ENCODE data around the gene KPNA4. TPM values are rescaled to one million over a fixed set of nuclear protein-coding genes. Genes with fewer than 3 reads are reported as not detected.
"Not testable (repeated sequence)": the region's sequence is repeated elsewhere in the genome, so short reads cannot be mapped to it uniquely, and the experiment has no call there.

Gene KPNA4
- total RNA-seq, 2 experiments from 2014 or later, result 44.9 to 48.4 TPM

GRCh38 chr3:160587105-160587504 is 21.7 kb upstream of the KPNA4 start:
- Mint-ChIP-seq H3K27ac (no peak overlapping the region), H3K27me3 (peaks cover 24% of the 10 kb centered on the region), H3K4me1 (ENCODE audit: low read depth) (no peaks in the 10 kb centered on the region), H3K36me3 (no peaks in the 10 kb centered on the region), H3K9me3 (no peaks in the 10 kb centered on the region), H3K4me3 (no peak overlapping the region)
- intact Hi-C loops (cut with micrococcal nuclease), result no loop called here
- DNase-seq, result no peak
- ChIA-PET POLR2A (no interaction called here), CTCF (no interaction called here)

- Mint-ChIP-seq H3K4me1 (ENCODE audit: low read depth) (no peaks in the 10 kb centered on the region), H3K27me3 (peaks cover 26% of the 10 kb centered on the region), H3K9me3 (peaks cover 4% of the 10 kb centered on the region), H3K27ac (no peak overlapping the region), H3K4me3 (no peak overlapping the region), H3K36me3 (peaks cover 3% of the 10 kb centered on the region)
- POLR2A ChIA-PET, result no interaction called here
- CTCF ChIA-PET, result no interaction called here
- no peak for DNase-seq
- intact Hi-C loops (cut with micrococcal nuclease), result no loop called here
Measured at GRCh38 chr3:160586679-160587078, 21.3 kb upstream of the KPNA4 start.

DNA sequence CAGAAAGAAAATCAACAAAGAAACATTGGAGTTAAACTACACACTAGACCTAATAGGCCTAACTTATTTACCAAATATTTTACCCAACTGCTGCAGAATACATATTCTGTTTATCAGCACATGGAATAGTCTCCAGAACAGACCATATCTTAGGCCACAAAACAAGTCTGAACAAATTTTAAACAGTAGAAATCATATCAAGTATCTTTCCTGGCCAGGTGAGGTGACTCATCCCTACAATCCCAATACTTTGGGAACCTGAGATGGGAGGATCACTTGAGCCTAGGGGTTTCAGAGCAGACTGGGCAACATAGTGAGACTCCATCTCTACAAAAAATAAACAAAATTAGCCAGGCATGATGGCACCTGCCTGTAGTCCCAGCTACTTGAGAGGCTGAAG is 18.1 kb upstream of the KPNA4 start:
- Mint-ChIP-seq H3K9me3 (peaks cover 13% of the 10 kb centered on the region), H3K4me1 (ENCODE audit: low read depth) (no peaks in the 10 kb centered on the region), H3K36me3 (peaks cover 8% of the 10 kb centered on the region), H3K27me3 (peaks cover 32% of the 10 kb centered on the region), H3K27ac (no peak overlapping the region), H3K4me3 (no peak overlapping the region)
- POLR2A ChIA-PET, result no interaction called here
- intact Hi-C loops (cut with micrococcal nuclease), result no loop called here
- CTCF ChIA-PET, result no interaction called here
- DNase-seq, result no peak

- CTCF ChIA-PET, result no interaction called here
- POLR2A ChIA-PET, result no interaction called here
- no peaks in the 10 kb centered on the region for H3K4me1 Mint-ChIP-seq (ENCODE audit: low read depth)
- H3K36me3 Mint-ChIP-seq, result peaks cover 8% of the 10 kb centered on the region
- no peak for DNase-seq
- no peak overlapping the region for H3K4me3 Mint-ChIP-seq
- peaks cover 13% of the 10 kb centered on the region for H3K9me3 Mint-ChIP-seq
- no peak overlapping the region for H3K27ac Mint-ChIP-seq
- intact Hi-C loops (cut with micrococcal nuclease), result no loop called here
- H3K27me3 Mint-ChIP-seq, result peaks cover 27% of the 10 kb centered on the region
Measured at GRCh38 chr3:160580938-160581337, 15.6 kb upstream of the KPNA4 start.

DNA sequence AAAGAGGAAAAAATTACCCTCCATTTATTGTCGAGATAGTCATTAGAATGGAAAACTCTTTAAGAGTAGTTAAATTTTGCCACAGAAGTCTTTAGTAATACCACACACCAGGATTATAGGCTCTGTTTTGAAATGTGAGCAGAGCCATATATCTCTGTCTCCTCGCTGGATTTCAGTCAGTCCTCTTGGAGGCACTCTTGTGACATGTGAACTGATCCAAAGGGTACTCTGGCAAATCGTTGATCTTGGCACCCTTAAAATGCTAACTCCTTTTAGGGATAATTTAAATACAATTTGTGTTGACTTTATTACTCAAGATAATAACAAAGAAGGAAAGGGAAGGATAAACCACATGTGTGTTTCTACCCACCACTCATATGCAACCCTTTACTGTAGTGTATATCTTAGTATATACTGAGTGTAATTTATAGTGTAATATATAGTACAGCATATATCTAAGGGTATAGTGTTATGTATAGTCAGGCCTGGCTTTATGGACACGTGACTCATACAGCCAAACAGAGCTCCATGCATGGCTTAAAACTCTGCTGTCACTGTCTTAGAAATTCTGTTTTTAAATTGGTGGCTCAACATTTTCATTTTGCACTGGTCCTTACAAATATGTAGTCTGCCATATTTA is 12.3 kb upstream of the KPNA4 start:
- no peaks in the 10 kb centered on the region for H3K4me1 Mint-ChIP-seq (ENCODE audit: low read depth)
- intact Hi-C loops (cut with micrococcal nuclease), result no loop called here
- H3K4me3 Mint-ChIP-seq, result no peak overlapping the region
- ChIA-PET POLR2A (no interaction called here), CTCF (interaction anchor here (0.6 kb wide), 1 partner anchor 43 kb away, joined by 3 read pairs; no protein-coding TSS in a partner anchor)
- H3K36me3 Mint-ChIP-seq, result peaks cover 8% of the 10 kb centered on the region
- H3K27me3 Mint-ChIP-seq, result peaks cover 23% of the 10 kb centered on the region
- H3K9me3 Mint-ChIP-seq, result peaks cover 13% of the 10 kb centered on the region
- DNase-seq, result no peak
- no peak overlapping the region for H3K27ac Mint-ChIP-seq

DNA sequence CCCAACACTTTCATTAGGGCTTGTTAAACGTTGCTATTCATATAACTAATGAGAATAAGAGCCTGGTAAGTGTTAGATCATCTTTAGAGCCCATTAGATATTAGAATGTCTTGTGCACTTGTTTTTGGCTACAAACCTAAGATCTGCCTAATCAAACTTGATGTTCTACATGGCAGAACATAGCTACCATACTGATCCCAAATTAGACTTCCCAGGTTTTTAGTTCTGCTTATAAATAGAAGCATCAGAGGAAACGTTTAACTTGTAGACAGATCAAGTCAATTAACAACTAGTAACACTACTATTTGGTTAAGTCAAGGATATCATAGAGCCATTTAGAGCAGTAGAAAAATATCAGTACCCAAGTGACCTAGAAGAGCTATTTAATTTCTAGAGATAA is 11.7 kb upstream of the KPNA4 start:
- peaks cover 13% of the 10 kb centered on the region for H3K9me3 Mint-ChIP-seq
- peaks cover 8% of the 10 kb centered on the region for H3K36me3 Mint-ChIP-seq
- CTCF ChIA-PET, result no interaction called here
- H3K27ac Mint-ChIP-seq, result no peak overlapping the region
- H3K4me1 Mint-ChIP-seq (ENCODE audit: low read depth), result no peaks in the 10 kb centered on the region
- H3K27me3 Mint-ChIP-seq, result peaks cover 23% of the 10 kb centered on the region
- H3K4me3 Mint-ChIP-seq, result no peak overlapping the region
- POLR2A ChIA-PET, result no interaction called here
- intact Hi-C loops (cut with micrococcal nuclease), result no loop called here
- no peak for DNase-seq

DNA sequence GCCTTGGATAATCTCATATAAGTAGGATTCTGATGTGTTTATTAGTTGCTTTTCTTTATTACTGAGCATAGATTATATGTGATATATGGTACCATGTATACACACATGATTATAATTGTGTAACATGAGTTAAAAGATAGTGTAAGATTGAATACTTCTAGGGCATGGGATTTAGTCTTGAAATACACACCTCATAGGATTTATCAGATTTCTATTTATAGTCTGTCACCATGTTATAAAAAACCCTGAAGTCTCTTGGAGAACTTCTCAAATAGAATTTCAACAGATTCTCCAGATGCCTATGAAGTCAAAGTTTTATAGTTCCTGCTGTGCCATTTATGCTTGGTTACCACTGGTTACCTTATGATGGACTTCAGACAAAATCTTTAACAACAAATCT is 11.2 kb upstream of the KPNA4 start:
- intact Hi-C loops (cut with micrococcal nuclease), result no loop called here
- Mint-ChIP-seq H3K4me3 (no peak overlapping the region), H3K27ac (no peak overlapping the region), H3K36me3 (peaks cover 4% of the 10 kb centered on the region), H3K9me3 (peaks cover 8% of the 10 kb centered on the region), H3K4me1 (ENCODE audit: low read depth) (no peaks in the 10 kb centered on the region), H3K27me3 (peaks cover 21% of the 10 kb centered on the region)
- ChIA-PET CTCF (no interaction called here), POLR2A (no interaction called here)
- DNase-seq, result no peak

DNA sequence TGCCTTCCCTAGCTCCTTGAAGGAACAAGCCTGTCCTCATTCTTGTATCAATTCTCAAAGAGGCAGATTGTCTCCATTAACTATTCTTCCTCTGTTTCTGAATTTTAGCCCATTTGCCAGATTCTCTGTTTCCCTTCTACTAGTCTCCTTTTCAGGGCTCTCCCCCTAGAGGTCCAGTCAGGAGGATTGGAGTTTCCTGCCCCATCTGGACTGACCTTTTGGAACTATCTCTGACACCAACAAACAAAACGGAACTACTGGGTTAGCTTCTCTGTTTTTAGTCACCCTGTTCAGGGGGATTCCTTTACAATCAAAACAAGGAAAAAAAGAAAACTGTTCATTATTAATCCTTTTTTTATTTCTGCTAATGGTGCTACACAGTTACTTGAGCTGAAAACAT is 10.2 kb upstream of the KPNA4 start:
- Mint-ChIP-seq H3K4me3 (no peak overlapping the region), H3K36me3 (peaks cover 2% of the 10 kb centered on the region)

GRCh38 chr3:160574636-160575035 is 9.3 kb upstream of the KPNA4 start:
- DNase-seq, result no peak
- Mint-ChIP-seq H3K27ac (no peak overlapping the region), H3K9me3 (no peaks in the 10 kb centered on the region), H3K4me3 (no peak overlapping the region), H3K36me3 (no peaks in the 10 kb centered on the region), H3K27me3 (peaks cover 15% of the 10 kb centered on the region), H3K4me1 (ENCODE audit: low read depth) (no peaks in the 10 kb centered on the region)
- CTCF ChIA-PET, result no interaction called here
- POLR2A ChIA-PET, result interaction anchor here (0.5 to 1.0 kb wide), 2 partner anchors 9 to 27 kb away, joined by 3 to 5 read pairs; partner anchors contain the start of gene KPNA4
- intact Hi-C loops (cut with micrococcal nuclease), result no loop called here

More for the DNA sequence above, 10.2 kb upstream of the KPNA4 start:
- Mint-ChIP-seq H3K4me1 (ENCODE audit: low read depth) (no peaks in the 10 kb centered on the region), H3K27ac (no peak overlapping the region), H3K9me3 (peaks cover 2% of the 10 kb centered on the region), H3K27me3 (peaks cover 17% of the 10 kb centered on the region)
- no peak for DNase-seq
- POLR2A ChIA-PET, result interaction anchor here (1.0 kb wide), 1 partner anchor 10 kb away, joined by 5 read pairs; the partner anchor contains the start of gene KPNA4
- intact Hi-C loops (cut with micrococcal nuclease), result no loop called here
- CTCF ChIA-PET, result interaction anchor here (0.6 to 0.8 kb wide), 2 partner anchors 167 to 1686 kb away, joined by 3 read pairs; no protein-coding TSS in a partner anchor

- intact Hi-C loops (cut with micrococcal nuclease); POLR2A ChIA-PET; H3K36me3 Mint-ChIP-seq; DNase-seq; H3K4me3 Mint-ChIP-seq; H3K4me1 Mint-ChIP-seq (ENCODE audit: low read depth); CTCF ChIA-PET; H3K9me3 Mint-ChIP-seq; H3K27ac Mint-ChIP-seq: not testable (repeated sequence)
- H3K27me3 Mint-ChIP-seq, result peaks cover 15% of the 10 kb centered on the region
Measured at GRCh38 chr3:160573955-160574525, 8.7 kb upstream of the KPNA4 start.

GRCh38 chr3:160569894-160570652 is 4.7 kb upstream of the KPNA4 start:
- H3K9me3 Mint-ChIP-seq, result peaks cover 5% of the 10 kb centered on the region
- peaks cover 24% of the 10 kb centered on the region for H3K36me3 Mint-ChIP-seq
- H3K4me3 Mint-ChIP-seq, result no peak overlapping the region
- no peak for DNase-seq
- no peaks in the 10 kb centered on the region for H3K27me3 Mint-ChIP-seq
- intact Hi-C loops (cut with micrococcal nuclease), result loop anchor here (5.0 to 10.0 kb wide), 2 partner anchors 543 to 1765 kb away; partner anchors contain the start of gene MFSD1
- peaks cover 14% of the 10 kb centered on the region for H3K4me1 Mint-ChIP-seq (ENCODE audit: low read depth)
- ChIA-PET POLR2A (interaction anchor here (1.2 kb wide), 1 partner anchor 120 kb away, joined by 3 read pairs; the partner anchor contains the start of gene TRIM59), CTCF (no interaction called here)
- H3K27ac Mint-ChIP-seq, result no peak overlapping the region

DNA sequence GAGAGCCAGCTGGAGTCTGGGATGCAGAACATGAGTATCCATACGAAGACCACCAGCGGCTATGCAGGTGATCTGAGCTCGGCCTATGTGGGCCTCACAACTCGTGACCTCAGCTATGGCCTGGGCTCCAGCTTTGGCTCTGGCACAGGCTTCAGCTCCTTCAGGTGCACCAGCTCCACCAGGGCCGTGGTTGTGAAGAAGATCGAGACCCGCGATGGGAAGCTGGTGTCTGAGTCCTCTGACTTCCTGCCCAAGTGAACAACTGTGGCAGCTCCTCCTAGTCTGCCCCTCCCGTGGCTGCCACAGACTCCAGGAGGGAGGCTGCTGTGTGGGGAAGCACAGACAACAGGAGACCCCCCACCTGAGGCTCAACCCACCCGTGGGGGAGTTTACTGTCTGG is 3.6 kb upstream of the KPNA4 start:
- Mint-ChIP-seq H3K27ac (no peak overlapping the region), H3K4me3 (no peak overlapping the region), H3K36me3 (peaks cover 26% of the 10 kb centered on the region), H3K27me3 (no peaks in the 10 kb centered on the region), H3K9me3 (peaks cover 5% of the 10 kb centered on the region), H3K4me1 (ENCODE audit: low read depth) (peaks cover 16% of the 10 kb centered on the region)
- CTCF ChIA-PET, result no interaction called here
- POLR2A ChIA-PET, result interaction anchor here (1.1 to 1.2 kb wide), 2 partner anchors 74 to 119 kb away, joined by 3 read pairs; partner anchors contain the start of gene TRIM59
- intact Hi-C loops (cut with micrococcal nuclease), result loop anchor here (5.0 to 10.0 kb wide), 2 partner anchors 542 to 1764 kb away; partner anchors contain the start of gene MFSD1
- DNase-seq, result no peak

Data from activated CD4-positive, alpha-beta memory T cell treated with anti-CD3 and anti-CD28 coated beads for 36 hours (primary cell).